Natural killer cell (primary cell): ENCODE results near the gene VWA8. TPM values are rescaled to one million over a fixed set of nuclear protein-coding genes. Genes with fewer than 3 reads are reported as not detected.
"Not testable (repeated sequence)": the region's sequence is repeated elsewhere in the genome, so short reads cannot be mapped to it uniquely, and the experiment has no call there.

Experiments used
- ATAC-seq, 3 donors: fragments of 150-1000 bp in 2 of 3; fragments of 200-7000 bp in 1 of 3; cut with Tn5 transposase; 1 replicate in 1 of 3; 2 replicates in 2 of 3; pipeline ENCODE4 v1.10.0; 2021; ENCODE audit warnings: mild to moderate bottlenecking in 2 of 3, moderate library complexity in 2 of 3
- DNase-seq, 2 donors: peaks; one replicate each; pipeline versions ENCODE4 v3.0.0 to v3.0.0-alpha.2; 2013 to 2021; ENCODE audit warnings: mixed read lengths in 1 of 2
- H3K27ac ChIP-seq: one replicate; pipeline ENCODE4 v1.5.1; 2013; ENCODE audit warnings: mild to moderate bottlenecking, low read length
- H3K27me3 ChIP-seq: one replicate; pipeline ENCODE4 v1.6.1; 2013; ENCODE audit warnings: low read length; ENCODE audit not compliant: control insufficient read depth, insufficient read depth
- H3K36me3 ChIP-seq: one replicate; pipeline ENCODE4 v1.6.1; 2013; ENCODE audit warnings: low read length; ENCODE audit not compliant: control insufficient read depth, insufficient read depth
- H3K4me1 ChIP-seq: one replicate; pipeline ENCODE4 v1.6.1; 2013; ENCODE audit warnings: low read length; ENCODE audit not compliant: control insufficient read depth, insufficient read depth
- H3K4me3 ChIP-seq: one replicate; pipeline ENCODE4 v1.5.1; 2013; ENCODE audit warnings: low read length
- H3K9me3 ChIP-seq: one replicate; pipeline ENCODE4 v1.6.1; 2013; ENCODE audit warnings: low read length; ENCODE audit not compliant: control insufficient read depth, insufficient read depth
- H3K27ac Mint-ChIP-seq, 2 donors: one replicate each; pipeline ENCODE4 v1.8.0; 2022; ENCODE audit warnings: mild to moderate bottlenecking in 2 of 2, mixed read lengths in 2 of 2, moderate library complexity in 1 of 2
- H3K27me3 Mint-ChIP-seq, 2 donors: one replicate each; pipeline ENCODE4 v1.8.0; 2022; ENCODE audit warnings: low read depth in 2 of 2, mixed read lengths in 2 of 2
- H3K36me3 Mint-ChIP-seq: one replicate; pipeline ENCODE4 v1.8.0; 2022; ENCODE audit warnings: mixed read lengths
- H3K4me1 Mint-ChIP-seq, 2 donors: one replicate each; pipeline ENCODE4 v1.8.0; 2022; ENCODE audit warnings: mixed read lengths in 2 of 2
- H3K4me3 Mint-ChIP-seq: one replicate; pipeline ENCODE4 v1.8.0; 2022; ENCODE audit warnings: mild to moderate bottlenecking, moderate library complexity, mixed read lengths
- H3K9me3 Mint-ChIP-seq, 2 donors: one replicate each; pipeline ENCODE4 v1.8.0; 2022; ENCODE audit warnings: mixed read lengths in 2 of 2
- WGBS: methylation state at CpG from one replicate; pipeline ENCODE4 v1.1.7; 2013; ENCODE audit warnings: missing lambda C conversion rate; ENCODE audit not compliant: insufficient coverage; 5-methylcytosine and 5-hydroxymethylcytosine counted together
- intact Hi-C: fragments of 100-400 bp; cut with micrococcal nuclease; formaldehyde crosslinking; loops from one replicate; pipeline ENCODE4 v1.14.2; 2022
- total RNA-seq, 4 donors: library from RNA; stranded (reverse); fragments of 120-200 nt in 1 of 4; gene quantifications; one replicate each; pipeline versions ENCODE4 v1.2.3 to v1.2.4, GENCODE V29; 2013 to 2022
- TF ChIP-seq, protein P1 (sequence below): fragments of 200-600 bp; IDR thresholded peaks from one replicate; pipeline ENCODE4 v1.8.0; 2022; ENCODE audit warnings: antibody characterized with exemption

Gene VWA8
- total RNA-seq, 3 donors from 2014 or later (not counting 1 experiment from before 2014, with no cell fraction given), result 21.9 to 27.5 (median 22.6) TPM

DNA sequence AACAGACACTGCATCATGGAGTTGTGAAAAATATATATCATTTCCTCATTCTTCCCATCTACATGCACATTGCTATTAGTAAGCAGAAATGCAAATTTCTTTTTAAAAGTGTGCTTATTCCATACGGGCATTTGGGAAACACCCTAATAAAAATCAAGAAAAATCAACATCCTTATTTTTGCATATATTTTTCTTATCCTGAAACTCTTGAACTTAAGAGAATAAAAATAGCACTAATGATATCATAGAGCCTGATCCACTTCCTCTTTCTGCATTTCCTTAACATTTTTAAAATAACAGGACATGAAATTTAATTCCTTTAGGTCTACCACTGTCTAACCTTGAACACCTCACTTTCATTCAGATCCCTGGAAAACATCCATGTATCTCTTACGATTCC is 123.3 kb downstream of the VWA8 start:
- Histone ChIP-seq H3K27ac (no peak overlapping the region), H3K9me3 (no peaks in the 10 kb centered on the region), H3K4me3 (no peak overlapping the region), H3K36me3 (peaks cover 7% of the 10 kb centered on the region), H3K27me3 (no peaks in the 10 kb centered on the region), H3K4me1 (no peaks in the 10 kb centered on the region)
- Mint-ChIP-seq H3K36me3 (peaks cover 23% of the 10 kb centered on the region), H3K9me3 (no peaks in the 10 kb centered on the region), H3K27me3 (no peaks in the 10 kb centered on the region), H3K27ac (no peak overlapping the region), H3K4me1 (peaks cover 0 to 9% of the 10 kb centered on the region in 2 donors), H3K4me3 (no peak overlapping the region)
- intact Hi-C loops, result no loop called here
- DNase-seq (no peak), ATAC-seq (no peak)
- 46% methylated on average over 2 of the region's 2 CpGs for WGBS
- TF ChIP-seq, protein P1, sequence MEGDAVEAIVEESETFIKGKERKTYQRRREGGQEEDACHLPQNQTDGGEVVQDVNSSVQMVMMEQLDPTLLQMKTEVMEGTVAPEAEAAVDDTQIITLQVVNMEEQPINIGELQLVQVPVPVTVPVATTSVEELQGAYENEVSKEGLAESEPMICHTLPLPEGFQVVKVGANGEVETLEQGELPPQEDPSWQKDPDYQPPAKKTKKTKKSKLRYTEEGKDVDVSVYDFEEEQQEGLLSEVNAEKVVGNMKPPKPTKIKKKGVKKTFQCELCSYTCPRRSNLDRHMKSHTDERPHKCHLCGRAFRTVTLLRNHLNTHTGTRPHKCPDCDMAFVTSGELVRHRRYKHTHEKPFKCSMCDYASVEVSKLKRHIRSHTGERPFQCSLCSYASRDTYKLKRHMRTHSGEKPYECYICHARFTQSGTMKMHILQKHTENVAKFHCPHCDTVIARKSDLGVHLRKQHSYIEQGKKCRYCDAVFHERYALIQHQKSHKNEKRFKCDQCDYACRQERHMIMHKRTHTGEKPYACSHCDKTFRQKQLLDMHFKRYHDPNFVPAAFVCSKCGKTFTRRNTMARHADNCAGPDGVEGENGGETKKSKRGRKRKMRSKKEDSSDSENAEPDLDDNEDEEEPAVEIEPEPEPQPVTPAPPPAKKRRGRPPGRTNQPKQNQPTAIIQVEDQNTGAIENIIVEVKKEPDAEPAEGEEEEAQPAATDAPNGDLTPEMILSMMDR, result no peak

DNA sequence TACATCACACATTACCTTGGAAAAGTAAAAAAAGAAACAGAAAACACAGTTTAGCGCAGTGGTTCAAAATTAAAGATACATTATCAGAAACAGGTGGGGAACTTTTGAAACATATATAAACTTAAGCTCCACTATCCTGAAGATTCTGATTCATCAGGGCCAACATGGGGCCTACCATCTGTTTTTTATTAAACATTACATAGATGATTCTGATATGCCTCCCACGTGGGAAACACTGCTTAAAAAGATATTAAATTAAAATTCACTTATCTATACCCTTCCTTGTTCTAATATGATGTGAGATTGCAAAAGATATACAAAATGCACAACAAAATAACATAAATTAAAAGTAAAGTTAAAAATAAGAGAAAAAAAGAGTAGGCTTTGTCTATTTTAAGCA is 125.0 kb downstream of the VWA8 start:
- Mint-ChIP-seq H3K36me3 (peaks cover 23% of the 10 kb centered on the region), H3K9me3 (no peaks in the 10 kb centered on the region), H3K4me1 (peaks cover 0 to 9% of the 10 kb centered on the region in 2 donors), H3K27me3 (no peaks in the 10 kb centered on the region), H3K4me3 (no peak overlapping the region), H3K27ac (no peak overlapping the region)
- WGBS, result 38% methylated on average over 1 of the region's 2 CpGs
- Histone ChIP-seq H3K36me3 (peaks cover 10% of the 10 kb centered on the region), H3K4me3 (no peak overlapping the region), H3K4me1 (no peaks in the 10 kb centered on the region), H3K9me3 (no peaks in the 10 kb centered on the region), H3K27ac (no peak overlapping the region), H3K27me3 (no peaks in the 10 kb centered on the region)
- ATAC-seq, result no peak
- DNase-seq, result no peak
- TF ChIP-seq, protein P1, result no peak
- intact Hi-C loops, result no loop called here

DNA sequence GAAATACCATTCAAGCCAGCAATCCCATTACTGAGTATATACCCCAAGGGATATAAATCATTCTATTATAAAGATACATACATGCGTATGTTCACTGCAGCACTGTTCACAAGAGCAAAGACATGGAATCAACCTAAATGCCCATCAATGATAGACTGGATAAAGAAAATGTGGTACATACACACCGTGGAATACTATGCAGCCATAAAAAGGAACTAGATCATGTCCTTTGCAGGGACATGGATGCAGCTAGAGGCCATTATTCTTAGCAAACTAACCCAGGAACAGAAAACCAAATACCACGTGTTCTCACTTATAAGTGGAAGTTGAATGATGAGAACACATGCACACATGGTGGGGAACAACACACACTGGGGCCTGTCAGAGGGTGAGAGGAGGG is 126.2 kb downstream of the VWA8 start:
- H3K27me3 ChIP-seq, H3K4me3 ChIP-seq, H3K9me3 ChIP-seq, H3K27ac Mint-ChIP-seq, ATAC-seq, H3K9me3 Mint-ChIP-seq, H3K27me3 Mint-ChIP-seq, H3K4me3 Mint-ChIP-seq, H3K4me1 ChIP-seq, intact Hi-C loops, DNase-seq, H3K4me1 Mint-ChIP-seq, H3K27ac ChIP-seq: not testable (repeated sequence)
- H3K36me3 ChIP-seq, result peaks cover 11% of the 10 kb centered on the region
- 97% methylated on average over 3 of the region's 3 CpGs for WGBS
- H3K36me3 Mint-ChIP-seq, result peaks cover 18% of the 10 kb centered on the region

DNA sequence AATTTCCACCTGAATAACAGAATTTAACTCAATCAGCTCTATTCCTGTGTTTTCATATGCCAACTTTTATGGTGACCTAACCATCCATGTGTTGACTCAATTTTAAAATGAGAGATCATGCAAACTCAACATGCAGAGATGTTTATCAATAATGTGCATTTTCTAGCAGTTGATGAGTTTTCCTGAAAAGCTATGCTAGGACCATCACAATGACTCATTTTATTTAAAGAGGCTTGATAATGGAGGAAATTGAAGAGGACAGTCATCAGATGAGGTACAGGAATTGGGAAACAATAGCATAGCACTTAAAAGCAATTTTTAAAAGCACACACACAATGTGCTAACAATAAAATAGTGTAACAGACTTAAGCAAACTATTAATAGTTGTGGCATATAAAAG is 127.1 kb downstream of the VWA8 start:
- no peaks in the 10 kb centered on the region for H3K27me3 Mint-ChIP-seq
- H3K9me3 Mint-ChIP-seq, result no peaks in the 10 kb centered on the region
- TF ChIP-seq, protein P1, result no peak
- Histone ChIP-seq H3K36me3 (peaks cover 12% of the 10 kb centered on the region), H3K9me3 (no peaks in the 10 kb centered on the region), H3K27ac (no peak overlapping the region), H3K4me1 (no peaks in the 10 kb centered on the region), H3K27me3 (no peaks in the 10 kb centered on the region), H3K4me3 (no peak overlapping the region)
- intact Hi-C loops, result no loop called here
- DNase-seq, result no peak
- no peak overlapping the region for H3K4me3 Mint-ChIP-seq
- H3K27ac Mint-ChIP-seq, result no peak overlapping the region
- peaks cover 0 to 9% of the 10 kb centered on the region in 2 donors for H3K4me1 Mint-ChIP-seq
- no peak for ATAC-seq
- H3K36me3 Mint-ChIP-seq, result peaks cover 13% of the 10 kb centered on the region
